K562 (cell line): Measurements from ENCODE around the gene SYT1. TPM values are rescaled to one million over a fixed set of nuclear protein-coding genes. Genes with fewer than 3 reads are reported as not detected.

Source experiments
- ATAC-seq: fragments of 200-7000 bp; cut with Tn5 transposase; 3 replicates; pipeline ENCODE4 v1.9.1; 2020; ENCODE audit warnings: moderate library complexity
- BruUV-seq: library from RNA; stranded (reverse); fragments of 400-500 nt; replicated peaks from 2 replicates; lab custom pipeline; 2021; lab: Mats Ljungman, UMichigan
- CTCF ChIA-PET: fragments of 300-600 bp; formaldehyde crosslinking; extraction: SDS; loops from one replicate; lab custom pipeline; 2021; ENCODE audit warnings: low intra/inter-chr PET ratio; lab: Yijun Ruan, JAX
- POLR2A ChIA-PET: fragments of 300-600, 350-650 bp; sonication (Branson Sonifier 250); formaldehyde crosslinking; extraction: SDS; loops from one replicate; lab custom pipeline; 2021; ENCODE audit warnings: antibody characterized with exemption, inconsistent platforms; lab: Yijun Ruan, JAX
- DNase-seq, 4 experiments: peaks; one replicate each; pipeline versions ENCODE4 v3.0.0 to v3.0.0-alpha.2; 2011 to 2018; ENCODE audit warnings: low spot score in 3 of 4, mixed read lengths in 3 of 4; ENCODE audit errors: extremely low read depth in 1 of 4
- FAIRE-seq: peaks from 2 replicates; lab custom pipeline; 2011; peaks lifted over from hg19 to GRCh38; lab: Jason Lieb, UNC
- H2AFZ ChIP-seq: 2 replicates; pipeline ENCODE4 v1.6.0; 2011; ENCODE audit warnings: low read depth, low read length, control low read depth, inconsistent platforms
- H3K27ac ChIP-seq: fragments of 200-600 bp; 3 replicates; pipeline ENCODE4 v1.8.0; 2011; ENCODE audit warnings: low read depth, mild to moderate bottlenecking, control low read depth, inconsistent platforms, low read length, moderate library complexity, mixed read lengths; ENCODE audit errors: extremely low read depth
- H3K27me3 ChIP-seq, 2 experiments: fragments of 300-600 bp in 1 of 2; 2 replicates in 1 of 2; 3 replicates in 1 of 2; pipeline versions ENCODE4 v1.6.0 to v1.8.0; 2011; ENCODE audit warnings: inconsistent platforms in 2 of 2, low read length in 2 of 2, mild to moderate bottlenecking in 1 of 2, mixed read lengths in 1 of 2, moderate library complexity in 1 of 2; ENCODE audit not compliant: control insufficient read depth in 2 of 2, insufficient read depth in 2 of 2
- H3K36me3 ChIP-seq: fragments of 300-600 bp; 3 replicates; pipeline ENCODE4 v1.8.0; 2011; ENCODE audit warnings: mild to moderate bottlenecking, low read length, inconsistent platforms; ENCODE audit not compliant: control insufficient read depth, insufficient read depth
- H3K4me1 ChIP-seq, 2 experiments: fragments of 200-600 bp in 1 of 2; replicated peaks in 1 of 2; 2 replicates in 1 of 2; 3 replicates in 1 of 2; pipeline versions ENCODE4 v1.5.1 to v1.8.0; 2011; ENCODE audit warnings: inconsistent platforms in 2 of 2, low read length in 2 of 2, mild to moderate bottlenecking in 1 of 2, mixed read lengths in 1 of 2, moderate library complexity in 1 of 2; ENCODE audit not compliant: control insufficient read depth in 2 of 2, insufficient read depth in 2 of 2
- H3K4me2 ChIP-seq: 2 replicates; pipeline ENCODE4 v1.6.1; 2011; ENCODE audit warnings: low read length, control low read depth, inconsistent platforms, mixed read lengths; ENCODE audit not compliant: insufficient read depth
- H3K4me3 ChIP-seq: fragments of 200-600 bp; sonication (generic), shearing (Covaris generic); 2 replicates; pipeline ENCODE4 v1.5.1; 2016; ENCODE audit warnings: control low read depth, inconsistent platforms
- H3K79me2 ChIP-seq: fragments of 200-600 bp; 3 replicates; pipeline ENCODE4 v1.8.0; 2011; ENCODE audit warnings: low read length, inconsistent platforms; ENCODE audit not compliant: control insufficient read depth, insufficient read depth
- H3K9ac ChIP-seq, 2 experiments: 2 replicates each; pipeline versions ENCODE4 v1.6.0 to v1.6.1; 2011; ENCODE audit warnings: low read depth in 2 of 2, low read length in 2 of 2, control low read depth in 1 of 2, inconsistent platforms in 1 of 2, mild to moderate bottlenecking in 1 of 2, mixed read lengths in 1 of 2; ENCODE audit not compliant: insufficient read depth in 1 of 2
- H3K9me1 ChIP-seq: one replicate; pipeline ENCODE4 v1.6.0; 2011; ENCODE audit warnings: inconsistent platforms, mild to moderate bottlenecking, low read length, moderate library complexity; ENCODE audit not compliant: control insufficient read depth, insufficient read depth
- H3K9me3 ChIP-seq: replicated peaks from 2 replicates; pipeline ENCODE4 v1.5.1; 2011; ENCODE audit warnings: low read depth, low read length, inconsistent platforms; ENCODE audit not compliant: control insufficient read depth, insufficient read depth
- H4K20me1 ChIP-seq: replicated peaks from 2 replicates; pipeline ENCODE4 v1.6.1; 2011; ENCODE audit warnings: low read length, inconsistent platforms, mixed read lengths; ENCODE audit not compliant: control insufficient read depth, insufficient read depth
- DMBX1 ChIP-seq: fragments of 250-450 bp; sonication (Bioruptor Pico); IDR thresholded peaks from 2 replicates; pipeline ENCODE4 v1.8.0; 2022; ENCODE audit warnings: inconsistent platforms, mild to moderate bottlenecking, moderate library complexity, borderline replicate concordance
- FUS ChIP-seq: fragments of 200-400 bp; formaldehyde crosslinking; optimal IDR thresholded peaks from 2 replicates; pipeline ENCODE3; 2017; ENCODE audit warnings: low read depth, low read length
- JUND ChIP-seq, 2 experiments: IDR thresholded peaks; 2 replicates in 1 of 2; 3 replicates in 1 of 2; pipeline ENCODE4 v1.6.1; 2011; ENCODE audit warnings: borderline replicate concordance in 2 of 2, low read depth in 2 of 2, low read length in 2 of 2, improper control_type of control experiment in 1 of 2, missing biosample characterization in 1 of 2, missing genetic modification characterization in 1 of 2, missing genetic modification reagents in 1 of 2
- KAT7 ChIP-seq: sonication (generic); formaldehyde crosslinking; IDR thresholded peaks from 2 replicates; pipeline ENCODE4 v1.8.0; 2022; ENCODE audit warnings: missing genetic modification reagents, mild to moderate bottlenecking, borderline replicate concordance
- MCM7 ChIP-seq, 2 experiments: fragments of 450-650 bp; IDR thresholded peaks; 2 replicates each; pipeline ENCODE4 v1.6.1; 2016 to 2018
- MTA1 ChIP-seq: fragments of 450-650 bp; IDR thresholded peaks from 2 replicates; pipeline ENCODE4 v1.6.1; 2017; ENCODE audit warnings: borderline replicate concordance
- SAFB ChIP-seq: fragments of 200-400 bp; formaldehyde crosslinking; IDR thresholded peaks from 2 replicates; pipeline ENCODE4 v1.6.1; 2017; ENCODE audit warnings: low read depth, low read length, borderline replicate concordance
- SMARCB1 ChIP-seq: IDR thresholded peaks from 2 replicates; pipeline ENCODE4 v1.6.1; 2011; ENCODE audit warnings: improper control_type of control experiment, low read depth; ENCODE audit not compliant: insufficient read length
- SUPT5H ChIP-seq: fragments of 450-650 bp; IDR thresholded peaks from 2 replicates; pipeline ENCODE4 v1.6.1; 2016
- TAF1 ChIP-seq: IDR thresholded peaks from 2 replicates; pipeline ENCODE4 v1.6.1; 2011; ENCODE audit warnings: mild to moderate bottlenecking, low read length, moderate library complexity; ENCODE audit not compliant: insufficient read depth, control insufficient read depth, severe bottlenecking; ENCODE audit errors: extremely low read depth
- TEAD1 ChIP-seq, 2 experiments: fragments of 450-650 bp in 1 of 2; sonication (generic) in 1 of 2; formaldehyde crosslinking; IDR thresholded peaks; 2 replicates each; pipeline versions ENCODE4 v1.4.0 to v1.8.0; 2020 to 2022; ENCODE audit warnings: mild to moderate bottlenecking in 2 of 2, missing genetic modification reagents in 1 of 2
- ZNF197 ChIP-seq: fragments of 200-800 bp; sonication (Bioruptor generic); IDR thresholded peaks from 2 replicates; pipeline ENCODE4 v1.6.1; 2016; ENCODE audit warnings: low read depth, missing genetic modification characterization, missing compliant biosample characterization
- ZNF589 ChIP-seq: fragments of 200-800 bp; sonication (Bioruptor generic); IDR thresholded peaks from 2 replicates; pipeline ENCODE4 v1.6.1; 2016; ENCODE audit warnings: low read depth, missing genetic modification characterization, missing compliant biosample characterization
- WGBS: fragments of 100-300 bp; shearing (Covaris generic); methylation state at CpG from one replicate; pipeline ENCODE4 v1.1.6; 2016; ENCODE audit warnings: low coverage, mixed read lengths; ENCODE audit not compliant: insufficient coverage; ENCODE audit errors: missing lambda C conversion rate; 5-methylcytosine and 5-hydroxymethylcytosine counted together
- in situ Hi-C: fragments of 300-500 bp; cut with MboI; formaldehyde crosslinking; loops from 4 replicates; pipeline ENCODE4 v1.15.0; 2018; ENCODE audit warnings: inconsistent platforms, mixed read lengths
- intact Hi-C: fragments of 100-400 bp; cut with micrococcal nuclease; formaldehyde crosslinking; loops from 2 replicates; pipeline ENCODE4 v1.14.2; 2022
- polyA plus RNA-seq, 8 experiments: library from polyadenylated mRNA; depleted of rRNA in 4 of 8; stranded (reverse) in 5 of 8; unstranded in 3 of 8; fragments of >200 nt; fragmentation: Nextera tagmentation in 2 of 8; fragmentation: Illumina TruSeq in 1 of 8; extraction: Ambion mirVana in 2 of 8; extraction: Trizol in 1 of 8; gene quantifications; 2 replicates each; pipeline versions ENCODE4 v1.2.1 to v1.2.3, GENCODE V29; 2011 to 2014; ENCODE audit warnings: inconsistent platforms in 1 of 8, missing spikeins in 1 of 8
- total RNA-seq, 7 experiments: library from RNA; depleted of rRNA in 6 of 7; stranded (reverse); fragments of >200 nt in 6 of 7; fragmentation: Illumina TruSeq in 2 of 7; extraction: Trizol in 2 of 7; gene quantifications; 2 replicates each; pipeline versions ENCODE4 v1.2.1 to v1.2.3, GENCODE V29; 2011 to 2021; ENCODE audit warnings: low replicate concordance in 1 of 7
- TF ChIP-seq, protein P1 (sequence below): fragments of 250-450 bp; sonication (Bioruptor Pico); IDR thresholded peaks from 2 replicates; pipeline ENCODE4 v1.4.0; 2020; ENCODE audit warnings: mild to moderate bottlenecking

Gene SYT1
- total and polyA plus RNA-seq, 9 of the 15 experiments (the other 6 are each of a cell fraction or from before 2014, with no cell fraction given): 0.03 to 0.13 (median 0.07) TPM; not detected in 4

DNA sequence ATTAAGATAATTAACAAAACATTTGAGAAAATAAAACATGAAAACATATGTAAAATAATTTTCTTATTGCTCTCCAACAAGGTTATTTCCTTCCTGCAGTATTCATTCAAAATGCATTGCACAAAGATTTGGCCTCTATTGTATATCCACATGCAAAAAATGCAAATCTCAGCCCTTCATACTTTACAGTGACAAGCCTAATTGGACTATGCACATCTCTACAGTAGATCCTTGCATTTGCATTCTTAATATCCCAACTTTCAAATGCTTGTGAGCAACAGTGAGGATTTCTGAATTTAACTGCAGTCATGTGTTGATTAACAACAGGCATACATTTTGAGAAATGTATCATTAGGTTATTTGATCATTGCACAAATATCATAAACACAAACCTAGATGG is 492.5 kb downstream of the SYT1 start (continued):
- no peak for TF ChIP-seq KAT7 (CRISPR knock-in tag)
- TF ChIP-seq FUS: no peak
- TF ChIP-seq MTA1: no peak
- no peak for TF ChIP-seq TAF1
- TF ChIP-seq MCM7 (IDR thresholded peaks at IDR 0.05): no peak
- TF ChIP-seq TEAD1 (CRISPR knock-in tag; IDR thresholded peaks at IDR 0.05): no peak
- TF ChIP-seq SUPT5H: no peak
- no peak for TF ChIP-seq DMBX1
- TF ChIP-seq, all 486 proteins: peak for 0

DNA sequence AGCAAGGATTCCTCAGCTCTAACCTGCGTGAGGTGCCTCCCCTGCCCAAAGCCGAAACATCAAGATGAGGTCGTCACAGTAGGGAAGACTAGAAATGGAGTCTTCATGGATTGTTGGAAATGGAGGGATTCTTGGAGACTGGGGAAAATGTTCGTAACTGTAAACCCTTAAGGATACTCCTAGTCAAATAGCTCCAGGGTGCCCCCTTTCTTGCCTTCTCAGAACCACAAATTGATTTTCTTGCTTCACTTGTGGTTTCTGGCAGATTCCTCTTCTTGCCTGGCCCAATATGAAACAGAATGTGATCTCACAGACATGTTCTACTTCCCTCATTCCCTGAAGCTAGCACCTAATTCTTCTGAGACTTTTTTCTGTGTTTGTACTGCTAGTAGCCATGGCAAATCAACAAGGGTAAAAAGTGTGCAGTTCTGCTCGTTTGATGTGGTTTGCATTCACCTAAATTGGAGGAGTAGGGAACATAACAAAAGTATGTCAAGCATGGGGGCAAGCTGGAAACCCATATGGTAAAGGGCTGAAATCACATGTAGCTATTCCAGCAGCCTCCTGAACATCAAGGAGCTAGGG is 494.2 kb downstream of the SYT1 start:
- no peak overlapping the region for H3K9ac ChIP-seq
- H3K9me1 ChIP-seq: no peaks in the 10 kb centered on the region
- H3K79me2 ChIP-seq: no peaks in the 10 kb centered on the region
- 3% methylated on average over 5 of the region's 5 CpGs for WGBS
- no peak overlapping the region for H2AFZ ChIP-seq
- H3K27ac ChIP-seq: no peak overlapping the region
- FAIRE-seq (no peak), DNase-seq (no peak), ATAC-seq (no peak)
- no peak for TF ChIP-seq ZNF197 (CRISPR knock-in tag)
- TF ChIP-seq, protein P1, sequence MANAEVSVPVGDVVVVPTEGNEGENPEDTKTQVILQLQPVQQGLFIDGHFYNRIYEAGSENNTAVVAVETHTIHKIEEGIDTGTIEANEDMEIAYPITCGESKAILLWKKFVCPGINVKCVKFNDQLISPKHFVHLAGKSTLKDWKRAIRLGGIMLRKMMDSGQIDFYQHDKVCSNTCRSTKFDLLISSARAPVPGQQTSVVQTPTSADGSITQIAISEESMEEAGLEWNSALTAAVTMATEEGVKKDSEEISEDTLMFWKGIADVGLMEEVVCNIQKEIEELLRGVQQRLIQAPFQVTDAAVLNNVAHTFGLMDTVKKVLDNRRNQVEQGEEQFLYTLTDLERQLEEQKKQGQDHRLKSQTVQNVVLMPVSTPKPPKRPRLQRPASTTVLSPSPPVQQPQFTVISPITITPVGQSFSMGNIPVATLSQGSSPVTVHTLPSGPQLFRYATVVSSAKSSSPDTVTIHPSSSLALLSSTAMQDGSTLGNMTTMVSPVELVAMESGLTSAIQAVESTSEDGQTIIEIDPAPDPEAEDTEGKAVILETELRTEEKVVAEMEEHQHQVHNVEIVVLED (CRISPR knock-in tag): no peak
- TF ChIP-seq ZNF589 (CRISPR knock-in tag): no peak
- no peak for TF ChIP-seq JUND (IDR thresholded peaks at IDR 0.05; ENCODE audit: borderline replicate concordance, low read depth, low read length)
- TF ChIP-seq JUND (tag; IDR thresholded peaks at IDR 0.05; ENCODE audit: borderline replicate concordance, low read depth, low read length): no peak
- no peak for TF ChIP-seq SMARCB1
- TF ChIP-seq SAFB: no peak
- H4K20me1 ChIP-seq: no peaks in the 10 kb centered on the region
- BruUV-seq: no TSS peak
- H3K27me3 ChIP-seq: no peaks in the 10 kb centered on the region
- H3K36me3 ChIP-seq: no peaks in the 10 kb centered on the region
- POLR2A ChIA-PET: no interaction called here
- intact Hi-C loops: no loop called here
- CTCF ChIA-PET: no interaction called here
- no peaks in the 10 kb centered on the region for H3K4me1 ChIP-seq
- no peak overlapping the region for H3K4me3 ChIP-seq
- H3K9me3 ChIP-seq: no peaks in the 10 kb centered on the region
- in situ Hi-C loops: no loop called here
- H3K4me2 ChIP-seq: no peak overlapping the region
